Activated naive CD4-positive, alpha-beta T cell treated with anti-CD3 and anti-CD28 coated beads, Interleukin-2, amount 50 U/mL, for 16 hours (primary cell): Measurements from ENCODE around the gene RTCA.
"Not testable (repeated sequence)": the region's sequence is repeated elsewhere in the genome, so short reads cannot be mapped to it uniquely, and the experiment has no call there.

Experiments
- DNase-seq: peaks from one replicate; pipeline ENCODE4 v3.0.0-alpha.2; 2020

RTCA gene

GRCh38 chr1:100265931-100266740 is at the start of gene RTCA:
Gene RTCA (plus strand): TSS chr1:100266216. CDS start chr1:100266376, 160 bp downstream.
- peak; percentile 95 for DNase-seq

- DNase-seq, result no peak
Observed at GRCh38 chr1:100217834-100218233, 48.2 kb upstream of the RTCA start.

GRCh38 chr1:100219457-100219856 is 46.6 kb upstream of the RTCA start:
- DNase-seq, result no peak

- no peak for DNase-seq
Observed at GRCh38 chr1:100219883-100220282, 46.1 kb upstream of the RTCA start.

GRCh38 chr1:100222428-100222827 is 43.6 kb upstream of the RTCA start:
- DNase-seq, result no peak

GRCh38 chr1:100229681-100230443 is 36.2 kb upstream of the RTCA start:
- DNase-seq, result no peak

- no peak for DNase-seq
Observed at GRCh38 chr1:100230765-100231164, 35.3 kb upstream of the RTCA start.

- DNase-seq, result no peak
Observed at GRCh38 chr1:100231721-100232120, 34.3 kb upstream of the RTCA start.

- DNase-seq, result no peak
Observed at GRCh38 chr1:100232156-100232555, 33.9 kb upstream of the RTCA start.

- not testable (repeated sequence) for DNase-seq
Observed at GRCh38 chr1:100233566-100233965, 32.5 kb upstream of the RTCA start.

- no peak for DNase-seq
Observed at GRCh38 chr1:100234432-100234831, 31.6 kb upstream of the RTCA start.

- DNase-seq, result no peak
Observed at GRCh38 chr1:100237091-100237490, 28.9 kb upstream of the RTCA start.

- no peak for DNase-seq
Observed at GRCh38 chr1:100239961-100240360, 26.1 kb upstream of the RTCA start.

- DNase-seq, result no peak
Observed at GRCh38 chr1:100240631-100241030, 25.4 kb upstream of the RTCA start.

GRCh38 chr1:100246738-100247137 is 19.3 kb upstream of the RTCA start:
- DNase-seq, result no peak

GRCh38 chr1:100249155-100249536 is 16.9 kb upstream of the RTCA start:
- DNase-seq, result no peak

- peak; percentile 93 for DNase-seq
Observed at GRCh38 chr1:100249537-100250257, 16.3 kb upstream of the RTCA start, which contains the start of gene DBT. Gene DBT (minus strand): TSS chr1:100249834. CDS start chr1:100249820, 14 bp downstream.

- DNase-seq, result no peak
Observed at GRCh38 chr1:100250264-100250663, 15.8 kb upstream of the RTCA start.

- DNase-seq, result no peak
Observed at GRCh38 chr1:100250807-100251206, 15.2 kb upstream of the RTCA start.

GRCh38 chr1:100252901-100253300 is 13.1 kb upstream of the RTCA start:
- DNase-seq, result no peak

- DNase-seq, result no peak
Observed at GRCh38 chr1:100253552-100253951, 12.5 kb upstream of the RTCA start.

GRCh38 chr1:100256273-100256672 is 9.7 kb upstream of the RTCA start:
- DNase-seq, result not testable (repeated sequence)

GRCh38 chr1:100258427-100258826 is 7.6 kb upstream of the RTCA start:
- DNase-seq, result not testable (repeated sequence)
